SK-N-SH (cell line): ENCODE results near the gene LRCOL1. TPM values are rescaled to one million over a fixed set of nuclear protein-coding genes. Genes with fewer than 3 reads are reported as not detected.

Source experiments
- CTCF ChIA-PET: fragments of 300-600, 350-600 bp; formaldehyde crosslinking; extraction: SDS; loops from one replicate; lab custom pipeline; 2021; lab: Yijun Ruan, JAX
- POLR2A ChIA-PET: fragments of 350-600 bp; sonication (Branson Sonifier 250); formaldehyde crosslinking; extraction: SDS; loops from one replicate; lab custom pipeline; 2020; ENCODE audit warnings: antibody characterized with exemption, inconsistent platforms; lab: Yijun Ruan, JAX
- DNase-seq: peaks from one replicate; pipeline ENCODE4 v3.0.0; 2012
- H2AFZ ChIP-seq: fragments of 200-600 bp; sonication (generic); 2 replicates; pipeline ENCODE4 v1.8.1; 2016; ENCODE audit warnings: antibody characterized with exemption, mild to moderate bottlenecking, low read depth
- H3F3A ChIP-seq: fragments of 200-600 bp; sonication (generic); replicated peaks from 2 replicates; pipeline ENCODE3; 2016; ENCODE audit warnings: antibody characterized with exemption, mild to moderate bottlenecking; ENCODE audit not compliant: insufficient read depth
- H3K27ac ChIP-seq, 2 experiments: fragments of 200-500 bp in 1 of 2; fragments of 200-600 bp in 1 of 2; sonication (Bioruptor generic) in 1 of 2; sonication (generic), shearing (Covaris generic) in 1 of 2; 2 replicates each; pipeline versions ENCODE4 v1.5.1 to v1.6.1; 2014 to 2016; ENCODE audit warnings: low read depth in 2 of 2, inconsistent platforms in 1 of 2, low read length in 1 of 2, mild to moderate bottlenecking in 1 of 2, mixed read lengths in 1 of 2
- H3K27me3 ChIP-seq: fragments of 200-600 bp; sonication (generic), shearing (Covaris generic); 2 replicates; pipeline ENCODE4 v1.6.1; 2016; ENCODE audit warnings: mixed run types; ENCODE audit not compliant: insufficient read depth
- H3K36me3 ChIP-seq, 2 experiments: fragments of 200-500 bp in 1 of 2; fragments of 200-600 bp in 1 of 2; sonication (Bioruptor generic) in 1 of 2; sonication (generic) in 1 of 2; replicated peaks in 1 of 2; 2 replicates each; pipeline versions ENCODE3 to v1.5.1; 2014 to 2016; ENCODE audit warnings: low read length in 1 of 2, mild to moderate bottlenecking in 1 of 2; ENCODE audit not compliant: insufficient read depth in 2 of 2, control insufficient read depth in 1 of 2
- H3K4me1 ChIP-seq, 2 experiments: fragments of 200-500 bp in 1 of 2; fragments of 200-600 bp in 1 of 2; sonication (Bioruptor generic) in 1 of 2; sonication (generic), shearing (Covaris generic) in 1 of 2; 2 replicates each; pipeline versions ENCODE4 v1.5.1 to v1.6.1; 2014 to 2016; ENCODE audit warnings: low read depth in 1 of 2, low read length in 1 of 2, mixed run types in 1 of 2; ENCODE audit not compliant: insufficient read depth in 2 of 2, control insufficient read depth in 1 of 2
- H3K4me2 ChIP-seq: fragments of 200-600 bp; sonication (generic), shearing (Covaris generic); 2 replicates; pipeline ENCODE4 v1.6.1; 2017; ENCODE audit warnings: mixed run types
- H3K4me3 ChIP-seq, 2 experiments: fragments of 200-500 bp in 1 of 2; fragments of 200-600 bp in 1 of 2; sonication (Bioruptor generic) in 1 of 2; sonication (generic), shearing (Covaris generic) in 1 of 2; 2 replicates each; pipeline versions ENCODE4 v1.5.1 to v1.8.1; 2014 to 2016; ENCODE audit warnings: low read depth in 2 of 2, inconsistent platforms in 1 of 2, low read length in 1 of 2, mild to moderate bottlenecking in 1 of 2, mixed read lengths in 1 of 2, moderate library complexity in 1 of 2
- H3K79me2 ChIP-seq: fragments of 200-600 bp; sonication (generic); 2 replicates; pipeline ENCODE4 v1.8.1; 2017; ENCODE audit warnings: mild to moderate bottlenecking; ENCODE audit not compliant: insufficient read depth
- H3K9ac ChIP-seq: fragments of 200-600 bp; sonication (generic); 2 replicates; pipeline ENCODE4 v1.6.1; 2017; ENCODE audit warnings: mixed run types
- H3K9me2 ChIP-seq: fragments of 200-600 bp; sonication (generic); 2 replicates; pipeline ENCODE4 v1.6.1; 2017; ENCODE audit warnings: mixed run types
- H3K9me3 ChIP-seq: fragments of 200-600 bp; sonication (generic); 2 replicates; pipeline ENCODE4 v1.6.1; 2017; ENCODE audit warnings: mixed run types, mild to moderate bottlenecking, moderate library complexity
- H4K20me1 ChIP-seq: fragments of 200-600 bp; sonication (generic); 2 replicates; pipeline ENCODE4 v1.6.1; 2017; ENCODE audit warnings: mild to moderate bottlenecking, mixed run types; ENCODE audit not compliant: insufficient read depth
- ELF1 ChIP-seq: IDR thresholded peaks from 2 replicates; pipeline ENCODE4 v1.4.0; 2012
- FOSL2 ChIP-seq: IDR thresholded peaks from 2 replicates; pipeline ENCODE4 v1.4.0; 2012; ENCODE audit warnings: low read depth, mild to moderate bottlenecking, moderate library complexity, borderline replicate concordance
- FOXM1 ChIP-seq: IDR thresholded peaks from 2 replicates; pipeline ENCODE4 v1.4.0; 2012; ENCODE audit warnings: low read depth, mild to moderate bottlenecking
- GABPA ChIP-seq: IDR thresholded peaks from 2 replicates; pipeline ENCODE4 v1.4.0; 2012; ENCODE audit warnings: low read depth, mild to moderate bottlenecking
- GATA2 ChIP-seq: sonication (generic); formaldehyde crosslinking; IDR thresholded peaks from 2 replicates; pipeline ENCODE4 v1.5.0; 2020; ENCODE audit warnings: mild to moderate bottlenecking, missing genetic modification reagents
- JUND ChIP-seq: IDR thresholded peaks from 2 replicates; pipeline ENCODE4 v1.4.0; 2012
- NFIC ChIP-seq: IDR thresholded peaks from 2 replicates; pipeline ENCODE4 v1.4.0; 2012; ENCODE audit warnings: borderline replicate concordance
- RCOR1 ChIP-seq: fragments of 150-350 bp; IDR thresholded peaks from 2 replicates; pipeline ENCODE4 v1.6.1; 2017; ENCODE audit warnings: antibody characterized with exemption, low read length
- RXRA ChIP-seq: IDR thresholded peaks from 2 replicates; pipeline ENCODE4 v1.4.0; 2012; ENCODE audit warnings: low read depth, mild to moderate bottlenecking, borderline replicate concordance
- SMC3 ChIP-seq: IDR thresholded peaks from 2 replicates; pipeline ENCODE4 v1.6.1; 2012; ENCODE audit warnings: low read depth, low read length, improper control_type of control experiment
- TAF1 ChIP-seq: IDR thresholded peaks from 2 replicates; pipeline ENCODE4 v1.6.1; 2012; ENCODE audit warnings: low read depth, mild to moderate bottlenecking, low read length, moderate library complexity, borderline replicate concordance
- TEAD4 ChIP-seq: IDR thresholded peaks from 2 replicates; pipeline ENCODE4 v1.4.0; 2012; ENCODE audit warnings: mild to moderate bottlenecking, borderline replicate concordance; ENCODE audit not compliant: insufficient read depth
- YY1 ChIP-seq: IDR thresholded peaks from 2 replicates; pipeline ENCODE4 v1.4.0; 2012; ENCODE audit warnings: low read depth, mild to moderate bottlenecking
- WGBS: methylation state at CpG from one replicate; pipeline ENCODE4 v1.1.6; 2017; ENCODE audit warnings: low lambda C conversion rate; 5-methylcytosine and 5-hydroxymethylcytosine counted together
- polyA plus RNA-seq, 3 experiments: library from polyadenylated mRNA; depleted of rRNA; stranded (reverse); fragments of >200 nt; gene quantifications; 2 replicates each; pipeline ENCODE4 v1.2.3, GENCODE V29; 2012
- TF ChIP-seq, protein P1 (sequence below): IDR thresholded peaks from 2 replicates; pipeline ENCODE4 v1.4.0; 2012; ENCODE audit warnings: low read depth
- TF ChIP-seq, protein P2 (sequence below): IDR thresholded peaks from 2 replicates; pipeline ENCODE4 v1.6.1; 2012; ENCODE audit warnings: mild to moderate bottlenecking, low read depth, low read length, moderate library complexity
- TF ChIP-seq, protein P3 (sequence below): fragments of 150-350 bp; IDR thresholded peaks from 2 replicates; pipeline ENCODE4 v1.6.1; 2017; ENCODE audit warnings: antibody characterized with exemption, low read length, low read depth, borderline replicate concordance
- TF ChIP-seq, protein P4 (sequence below): fragments of 150-350 bp; IDR thresholded peaks from 2 replicates; pipeline ENCODE4 v1.6.1; 2016; ENCODE audit warnings: mild to moderate bottlenecking, low read depth, low read length

The LRCOL1 gene
- polyA plus RNA-seq, 1 of the 3 experiments (the other 2 are of a cell fraction) = 1.1 TPM

DNA sequence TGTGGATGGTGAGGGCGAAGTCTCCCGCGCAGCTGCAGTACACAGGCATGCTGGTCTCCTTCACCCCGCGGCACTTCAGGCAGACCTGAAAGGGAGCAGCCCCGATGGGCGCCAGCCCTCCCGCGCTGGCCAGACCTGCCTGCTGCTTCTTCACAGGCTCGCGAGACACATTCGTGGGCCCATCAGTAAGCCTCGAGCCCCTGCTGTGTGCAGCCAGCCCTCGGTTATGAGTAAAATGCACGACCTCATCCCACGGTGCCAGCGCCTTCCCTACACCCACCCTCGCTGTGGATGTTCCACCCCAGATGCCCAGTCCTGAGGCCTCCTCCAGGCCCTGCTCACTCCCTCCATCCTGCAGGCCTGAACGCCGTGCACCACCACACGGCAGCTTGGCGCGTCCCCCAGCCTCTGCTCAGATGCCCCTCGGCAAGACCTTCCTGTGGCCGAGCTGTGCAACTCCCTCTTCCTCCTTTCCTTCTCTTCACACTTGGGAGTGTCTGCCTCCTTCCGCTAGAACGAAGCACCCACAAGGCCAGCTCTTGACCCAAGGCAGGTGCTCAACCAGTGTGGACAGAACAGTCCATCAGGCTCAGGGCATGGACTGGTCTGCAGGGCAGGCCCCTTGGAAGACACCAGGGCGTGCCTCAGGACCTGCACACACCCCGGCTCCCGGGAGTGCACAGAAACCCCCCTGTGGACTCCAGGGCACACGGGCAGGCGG, 14.7 kb upstream of the LRCOL1 start:
- 95% methylated on average over 16 of the region's 32 CpGs for WGBS
- ChIA-PET POLR2A (no interaction called here), CTCF (interaction anchor here (1.2 to 3.8 kb wide), 3 partner anchors 10 to 211 kb away, joined by 3 to 19 read pairs (median 9); no protein-coding TSS in a partner anchor)
- no peak overlapping the region for H2AFZ ChIP-seq
- H3K79me2 ChIP-seq = no peaks in the 10 kb centered on the region
- 0 out of 2 replicates have a peak, but pooled peaks cover 4% of the 10 kb centered on the region for H3K27me3 ChIP-seq
- no peak for DNase-seq
- no peak overlapping the region for H3K27ac ChIP-seq
- TF ChIP-seq, protein P1, sequence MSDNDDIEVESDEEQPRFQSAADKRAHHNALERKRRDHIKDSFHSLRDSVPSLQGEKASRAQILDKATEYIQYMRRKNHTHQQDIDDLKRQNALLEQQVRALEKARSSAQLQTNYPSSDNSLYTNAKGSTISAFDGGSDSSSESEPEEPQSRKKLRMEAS = no peak
- TF ChIP-seq FOXM1 = no peak
- TF ChIP-seq TAF1 = no peak
- TF ChIP-seq, protein P2, sequence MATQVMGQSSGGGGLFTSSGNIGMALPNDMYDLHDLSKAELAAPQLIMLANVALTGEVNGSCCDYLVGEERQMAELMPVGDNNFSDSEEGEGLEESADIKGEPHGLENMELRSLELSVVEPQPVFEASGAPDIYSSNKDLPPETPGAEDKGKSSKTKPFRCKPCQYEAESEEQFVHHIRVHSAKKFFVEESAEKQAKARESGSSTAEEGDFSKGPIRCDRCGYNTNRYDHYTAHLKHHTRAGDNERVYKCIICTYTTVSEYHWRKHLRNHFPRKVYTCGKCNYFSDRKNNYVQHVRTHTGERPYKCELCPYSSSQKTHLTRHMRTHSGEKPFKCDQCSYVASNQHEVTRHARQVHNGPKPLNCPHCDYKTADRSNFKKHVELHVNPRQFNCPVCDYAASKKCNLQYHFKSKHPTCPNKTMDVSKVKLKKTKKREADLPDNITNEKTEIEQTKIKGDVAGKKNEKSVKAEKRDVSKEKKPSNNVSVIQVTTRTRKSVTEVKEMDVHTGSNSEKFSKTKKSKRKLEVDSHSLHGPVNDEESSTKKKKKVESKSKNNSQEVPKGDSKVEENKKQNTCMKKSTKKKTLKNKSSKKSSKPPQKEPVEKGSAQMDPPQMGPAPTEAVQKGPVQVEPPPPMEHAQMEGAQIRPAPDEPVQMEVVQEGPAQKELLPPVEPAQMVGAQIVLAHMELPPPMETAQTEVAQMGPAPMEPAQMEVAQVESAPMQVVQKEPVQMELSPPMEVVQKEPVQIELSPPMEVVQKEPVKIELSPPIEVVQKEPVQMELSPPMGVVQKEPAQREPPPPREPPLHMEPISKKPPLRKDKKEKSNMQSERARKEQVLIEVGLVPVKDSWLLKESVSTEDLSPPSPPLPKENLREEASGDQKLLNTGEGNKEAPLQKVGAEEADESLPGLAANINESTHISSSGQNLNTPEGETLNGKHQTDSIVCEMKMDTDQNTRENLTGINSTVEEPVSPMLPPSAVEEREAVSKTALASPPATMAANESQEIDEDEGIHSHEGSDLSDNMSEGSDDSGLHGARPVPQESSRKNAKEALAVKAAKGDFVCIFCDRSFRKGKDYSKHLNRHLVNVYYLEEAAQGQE = no peak
- TF ChIP-seq ELF1 = no peak
- TF ChIP-seq TEAD4 = no peak
- TF ChIP-seq, protein P3, sequence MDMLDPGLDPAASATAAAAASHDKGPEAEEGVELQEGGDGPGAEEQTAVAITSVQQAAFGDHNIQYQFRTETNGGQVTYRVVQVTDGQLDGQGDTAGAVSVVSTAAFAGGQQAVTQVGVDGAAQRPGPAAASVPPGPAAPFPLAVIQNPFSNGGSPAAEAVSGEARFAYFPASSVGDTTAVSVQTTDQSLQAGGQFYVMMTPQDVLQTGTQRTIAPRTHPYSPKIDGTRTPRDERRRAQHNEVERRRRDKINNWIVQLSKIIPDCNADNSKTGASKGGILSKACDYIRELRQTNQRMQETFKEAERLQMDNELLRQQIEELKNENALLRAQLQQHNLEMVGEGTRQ = no peak
- no peak for TF ChIP-seq YY1
- TF ChIP-seq JUND = no peak
- TF ChIP-seq SMC3 = no peak
- TF ChIP-seq RXRA = no peak
- no peak for TF ChIP-seq FOSL2
- no peak for TF ChIP-seq RCOR1
- TF ChIP-seq, protein P4, sequence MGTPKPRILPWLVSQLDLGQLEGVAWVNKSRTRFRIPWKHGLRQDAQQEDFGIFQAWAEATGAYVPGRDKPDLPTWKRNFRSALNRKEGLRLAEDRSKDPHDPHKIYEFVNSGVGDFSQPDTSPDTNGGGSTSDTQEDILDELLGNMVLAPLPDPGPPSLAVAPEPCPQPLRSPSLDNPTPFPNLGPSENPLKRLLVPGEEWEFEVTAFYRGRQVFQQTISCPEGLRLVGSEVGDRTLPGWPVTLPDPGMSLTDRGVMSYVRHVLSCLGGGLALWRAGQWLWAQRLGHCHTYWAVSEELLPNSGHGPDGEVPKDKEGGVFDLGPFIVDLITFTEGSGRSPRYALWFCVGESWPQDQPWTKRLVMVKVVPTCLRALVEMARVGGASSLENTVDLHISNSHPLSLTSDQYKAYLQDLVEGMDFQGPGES = no peak
- TF ChIP-seq GABPA = no peak
- TF ChIP-seq NFIC = no peak
- no peak for TF ChIP-seq GATA2 (CRISPR knock-in tag)
- TF ChIP-seq, all 33 proteins: peak for 0
- no peak overlapping the region for H3K4me3 ChIP-seq
- H3K4me2 ChIP-seq = no peak overlapping the region
- H4K20me1 ChIP-seq = no peaks in the 10 kb centered on the region
- peaks cover 0 to 5% of the 10 kb centered on the region in 2 experiments for H3K36me3 ChIP-seq
- no peaks in the 10 kb centered on the region for H3K9me3 ChIP-seq
- no peak overlapping the region for H3K9ac ChIP-seq
- H3K4me1 ChIP-seq = peaks cover 0 to 11% of the 10 kb centered on the region in 2 experiments; a peak in 2 of 4 replicates
- H3K9me2 ChIP-seq = no peaks in the 10 kb centered on the region
- H3F3A ChIP-seq = no peaks in the 10 kb centered on the region
